Liver (tissue), 9 donors: ENCODE measurements around the gene UBALD1. TPM values are rescaled to one million over a fixed set of nuclear protein-coding genes. Genes with fewer than 3 reads are reported as not detected.

Source experiments
- DNase-seq: peaks from one replicate; pipeline ENCODE4 v3.0.0-alpha.2; 2017; ENCODE audit warnings: low spot score
- H3K27ac ChIP-seq, 2 donors: one replicate each; pipeline ENCODE4 v1.7.0; 2013; ENCODE audit warnings: inconsistent platforms in 2 of 2, low read length in 2 of 2, control low read depth in 1 of 2, low read depth in 1 of 2, mild to moderate bottlenecking in 1 of 2
- H3K27me3 ChIP-seq, 4 donors: one replicate each; pipeline versions ENCODE4 v1.6.1 to v1.7.0; 2013; ENCODE audit warnings: low read length in 3 of 4, inconsistent platforms in 1 of 4, mild to moderate bottlenecking in 1 of 4, moderate library complexity in 1 of 4; ENCODE audit not compliant: control insufficient read depth in 4 of 4, insufficient read depth in 4 of 4
- H3K36me3 ChIP-seq, 4 donors: one replicate each; pipeline versions ENCODE4 v1.6.1 to v1.7.0; 2013; ENCODE audit warnings: low read length in 3 of 4, mild to moderate bottlenecking in 3 of 4, low read depth in 1 of 4, moderate library complexity in 1 of 4; ENCODE audit not compliant: control insufficient read depth in 4 of 4, insufficient read depth in 3 of 4
- H3K4me1 ChIP-seq, 4 donors: one replicate each; pipeline versions ENCODE4 v1.6.1 to v1.7.0; 2013; ENCODE audit warnings: low read length in 3 of 4, mild to moderate bottlenecking in 3 of 4, moderate library complexity in 1 of 4; ENCODE audit not compliant: control insufficient read depth in 4 of 4, insufficient read depth in 4 of 4
- H3K4me3 ChIP-seq, 3 donors: one replicate each; pipeline versions ENCODE4 v1.6.1 to v1.7.0; 2013; ENCODE audit warnings: low read length in 3 of 3, control low read depth in 1 of 3, low read depth in 1 of 3, mild to moderate bottlenecking in 1 of 3
- H3K9ac ChIP-seq, 2 donors: one replicate each; pipeline ENCODE4 v1.7.0; 2013; ENCODE audit warnings: low read length in 2 of 2, mild to moderate bottlenecking in 2 of 2, moderate library complexity in 2 of 2, control low read depth in 1 of 2, low read depth in 1 of 2
- H3K9me3 ChIP-seq, 4 donors: one replicate each; pipeline versions ENCODE4 v1.6.1 to v1.7.0; 2013; ENCODE audit warnings: low read length in 3 of 4; ENCODE audit not compliant: control insufficient read depth in 4 of 4
- ATF3 ChIP-seq: IDR thresholded peaks from 2 replicates; pipeline ENCODE4 v1.6.1; 2016; ENCODE audit warnings: antibody characterized with exemption
- CTCF ChIP-seq: fragments of 150-350 bp; IDR thresholded peaks from 2 replicates; pipeline ENCODE4 v1.5.1; 2017; ENCODE audit warnings: improper control_type of control experiment, low read depth, low read length; ENCODE audit not compliant: missing input control
- EGR1 ChIP-seq, 2 donors: IDR thresholded peaks; 2 replicates each; pipeline ENCODE4 v1.6.1; 2016 to 2018; ENCODE audit warnings: antibody characterized with exemption in 2 of 2, low read depth in 2 of 2
- FOXA1 ChIP-seq: IDR thresholded peaks from 2 replicates; pipeline ENCODE4 v1.6.1; 2016; ENCODE audit warnings: antibody characterized with exemption
- FOXA2 ChIP-seq: IDR thresholded peaks from 2 replicates; pipeline ENCODE4 v1.6.1; 2016; ENCODE audit warnings: antibody characterized with exemption
- GABPA ChIP-seq, 2 donors: IDR thresholded peaks in 1 of 2; conservative IDR thresholded peaks in 1 of 2; 2 replicates each; pipeline ENCODE4 v1.6.1; 2016; ENCODE audit warnings: antibody characterized with exemption in 2 of 2, mild to moderate bottlenecking in 1 of 2, moderate library complexity in 1 of 2
- HNF4A ChIP-seq, 2 donors: conservative IDR thresholded peaks; 2 replicates each; pipeline ENCODE4 v1.6.1; 2016; ENCODE audit warnings: antibody characterized with exemption in 2 of 2, mild to moderate bottlenecking in 2 of 2
- HNF4G ChIP-seq: IDR thresholded peaks from 2 replicates; pipeline ENCODE4 v1.6.1; 2016; ENCODE audit warnings: antibody characterized with exemption
- JUND ChIP-seq, 2 donors: IDR thresholded peaks; 2 replicates each; pipeline ENCODE4 v1.6.1; 2016; ENCODE audit warnings: antibody characterized with exemption in 2 of 2
- MAX ChIP-seq: IDR thresholded peaks from 2 replicates; pipeline ENCODE4 v1.6.1; 2016; ENCODE audit warnings: antibody characterized with exemption
- NR2F2 ChIP-seq: IDR thresholded peaks from 2 replicates; pipeline ENCODE4 v1.6.1; 2016; ENCODE audit warnings: antibody characterized with exemption
- RAD21 ChIP-seq, 2 donors: IDR thresholded peaks; 2 replicates each; pipeline ENCODE4 v1.6.1; 2016; ENCODE audit warnings: antibody characterized with exemption in 2 of 2, mild to moderate bottlenecking in 2 of 2
- REST ChIP-seq: IDR thresholded peaks from 2 replicates; pipeline ENCODE4 v1.6.1; 2016; ENCODE audit warnings: antibody characterized with exemption, mild to moderate bottlenecking
- RXRA ChIP-seq, 2 donors: IDR thresholded peaks; 2 replicates each; pipeline ENCODE4 v1.6.1; 2017 to 2018; ENCODE audit warnings: antibody characterized with exemption in 2 of 2, mild to moderate bottlenecking in 1 of 2
- SP1 ChIP-seq: IDR thresholded peaks from 2 replicates; pipeline ENCODE4 v1.6.1; 2018; ENCODE audit warnings: antibody characterized with exemption, mild to moderate bottlenecking
- TAF1 ChIP-seq: conservative IDR thresholded peaks from 2 replicates; pipeline ENCODE4 v1.6.1; 2016; ENCODE audit warnings: antibody characterized with exemption, mild to moderate bottlenecking
- YY1 ChIP-seq: IDR thresholded peaks from 2 replicates; pipeline ENCODE4 v1.6.1; 2016; ENCODE audit warnings: antibody characterized with exemption, mild to moderate bottlenecking
- ZBTB33 ChIP-seq: IDR thresholded peaks from 2 replicates; pipeline ENCODE4 v1.6.1; 2016; ENCODE audit warnings: antibody characterized with exemption
- WGBS: extraction: QIAGEN DNeasy Blood & Tissue Kit; methylation state at CpG from one replicate; pipeline ENCODE4 v1.1.7; 2013; 5-methylcytosine and 5-hydroxymethylcytosine counted together
- polyA plus RNA-seq, 2 donors: library from polyadenylated mRNA; stranded (reverse) in 1 of 2; unstranded in 1 of 2; fragments of 200-250 nt in 1 of 2; fragments of >200 nt in 1 of 2; fragmentation: Nextera tagmentation in 1 of 2; extraction: Ambion mirVana in 1 of 2; gene quantifications; one replicate each; pipeline versions ENCODE4 v1.2.1 to v1.2.3, GENCODE V29; 2013 to 2015
- total RNA-seq, 2 donors: library from RNA; depleted of rRNA; stranded (reverse); fragments of >200 nt; gene quantifications; one replicate each; pipeline ENCODE4 v1.2.3, GENCODE V29; 2014
- donor health status: healthy.
- donor health status: healthy.
- donor health status: healthy.
- donor health status: healthy.
- donor health status: healthy.

UBALD1 gene
- total and polyA plus RNA-seq, 4 donors = 4.5 to 22.4 (median 7.5) TPM

DNA sequence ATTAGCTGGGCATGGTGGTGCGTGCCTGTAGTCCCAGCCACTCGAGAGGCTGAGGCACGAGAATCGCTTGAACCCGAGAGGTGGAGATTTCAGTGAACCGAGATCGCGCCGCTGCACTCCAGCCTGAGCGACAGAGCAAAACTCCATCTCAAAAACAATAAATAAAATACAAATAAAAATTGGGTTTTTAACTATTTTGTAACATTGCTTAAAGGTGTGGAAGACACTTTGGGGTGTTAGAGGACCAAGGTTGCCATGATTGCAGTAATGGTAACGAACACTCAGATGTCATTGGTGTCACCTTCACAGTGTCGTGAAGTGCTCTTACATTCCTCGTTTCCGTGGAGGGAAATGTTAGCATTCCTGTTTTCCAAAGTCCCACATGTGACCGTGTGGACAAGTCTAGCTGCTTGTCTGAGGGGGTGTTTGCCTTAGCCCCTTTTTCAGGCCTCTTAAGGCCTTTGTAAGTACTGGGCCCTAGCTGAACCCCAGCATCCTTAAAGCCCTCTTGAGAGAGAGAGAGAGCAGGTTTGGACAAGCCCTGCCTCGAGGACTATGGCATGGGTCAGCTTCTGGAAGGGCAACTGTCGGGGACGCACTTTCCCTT, 49.9 kb downstream of the UBALD1 start:
- WGBS = 90% methylated on average over 18 of the region's 18 CpGs
- Histone ChIP-seq H3K9me3 (no peaks in the 10 kb centered on the region), H3K36me3 (no peaks in the 10 kb centered on the region)

DNA sequence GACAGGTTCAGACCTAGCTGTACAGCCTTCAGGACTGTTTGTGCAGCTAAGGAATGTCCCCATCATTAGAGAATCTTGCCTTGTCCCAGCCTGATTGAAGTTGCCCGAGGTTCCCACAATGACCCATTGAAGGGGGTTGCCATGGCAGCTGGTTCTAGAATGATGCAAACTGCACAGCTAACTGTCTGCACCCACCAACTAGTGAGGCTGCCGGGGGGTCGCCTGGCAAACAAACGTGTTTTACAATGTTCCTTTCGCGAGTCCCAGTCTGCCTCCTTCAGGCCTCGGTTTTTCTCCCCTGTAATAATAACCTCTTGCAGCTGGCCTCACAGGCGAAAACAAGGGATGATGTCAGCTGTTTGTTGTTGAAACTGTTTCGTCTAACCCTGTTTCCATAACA, 53.1 kb downstream of the UBALD1 start:
- no peak for DNase-seq
- H3K4me1 ChIP-seq = no peaks in the 10 kb centered on the region
- TF ChIP-seq HNF4G (no peak), SP1 (no peak), NR2F2 (no peak), ZBTB33 (no peak), ATF3 (no peak), CTCF (no peak), REST (no peak), YY1 (no peak), GABPA (IDR thresholded peaks at IDR 0.05 in 1 of 2, conservative IDR thresholded peaks at IDR 0.05 in 1 of 2) (no peak), JUND (IDR thresholded peaks at IDR 0.05) (no peak), FOXA1 (no peak), MAX (no peak), RAD21 (IDR thresholded peaks at IDR 0.05) (no peak), TAF1 (no peak), FOXA2 (no peak), RXRA (IDR thresholded peaks at IDR 0.05) (no peak), EGR1 (IDR thresholded peaks at IDR 0.05; ENCODE audit: low read depth in 2 of 2) (no peak)
- no peak overlapping the region for H3K9ac ChIP-seq
- no peaks in the 10 kb centered on the region for H3K27me3 ChIP-seq
- no peak overlapping the region for H3K4me3 ChIP-seq
- no peak overlapping the region for H3K27ac ChIP-seq
- no peaks in the 10 kb centered on the region for H3K9me3 ChIP-seq
- 82% methylated on average over 9 of the region's 9 CpGs for WGBS
- no peaks in the 10 kb centered on the region for H3K36me3 ChIP-seq

More for the DNA sequence above, 49.9 kb downstream of the UBALD1 start:
- no peaks in the 10 kb centered on the region for H3K4me1 ChIP-seq
- TF ChIP-seq ATF3 (no peak), HNF4G (no peak), HNF4A (conservative IDR thresholded peaks at IDR 0.05) (no peak), TAF1 (no peak), RXRA (IDR thresholded peaks at IDR 0.05) (no peak)
- no peaks in the 10 kb centered on the region for H3K27me3 ChIP-seq
- no peak overlapping the region for H3K9ac ChIP-seq
- no peak for DNase-seq
- H3K4me3 ChIP-seq = no peak overlapping the region
- no peak overlapping the region for H3K27ac ChIP-seq
